ENCODE results near the gene RBM43.
"Not testable (repeated sequence)": the region's sequence is repeated elsewhere in the genome, so short reads cannot be mapped to it uniquely, and the experiment has no call there.

Gene RBM43

GRCh38 chr2:151299920-151300539 is 38.4 kb upstream of the RBM43 start:
- H3K27ac ChIP-seq = no peak overlapping the region
- no peaks in the 10 kb centered on the region for H3K27me3 ChIP-seq (replicated peaks)
- DNase-seq = no peak
- no peak overlapping the region for H3K4me3 ChIP-seq (ENCODE audit: low read depth, low read length)
- in situ Hi-C loops (cut with HindIII; ENCODE audit: low pct_ligation_motif_present, low sequenced_read_pairs) = no loop called here
- TF ChIP-seq CTCF (IDR thresholded peaks at IDR 0.05; ENCODE audit: low read depth, low read length, missing control alignments) = no peak
- H3K36me3 ChIP-seq (replicated peaks) = no peaks in the 10 kb centered on the region

GRCh38 chr2:151297882-151298281 is 36.2 kb upstream of the RBM43 start:
- H3K36me3 ChIP-seq (replicated peaks) = no peaks in the 10 kb centered on the region
- H3K27me3 ChIP-seq (replicated peaks) = no peaks in the 10 kb centered on the region
- H3K4me3 ChIP-seq (ENCODE audit: low read depth, low read length) = no peak overlapping the region
- no peak for TF ChIP-seq CTCF (IDR thresholded peaks at IDR 0.05; ENCODE audit: low read depth, low read length, missing control alignments)
- in situ Hi-C loops (cut with HindIII; ENCODE audit: low pct_ligation_motif_present, low sequenced_read_pairs) = no loop called here
- no peak overlapping the region for H3K27ac ChIP-seq
- no peak for DNase-seq

GRCh38 chr2:151295926-151296325 is 34.3 kb upstream of the RBM43 start:
- H3K36me3 ChIP-seq (replicated peaks); H3K27ac ChIP-seq; DNase-seq; in situ Hi-C loops (cut with HindIII; ENCODE audit: low pct_ligation_motif_present, low sequenced_read_pairs); H3K4me3 ChIP-seq (ENCODE audit: low read depth, low read length); H3K27me3 ChIP-seq (replicated peaks): not testable (repeated sequence)

- Histone ChIP-seq H3K27me3 (replicated peaks) (no peaks in the 10 kb centered on the region), H3K4me3 (ENCODE audit: low read depth, low read length) (no peak overlapping the region), H3K36me3 (replicated peaks) (no peaks in the 10 kb centered on the region), H3K27ac (no peak overlapping the region)
- DNase-seq = no peak
- in situ Hi-C loops (cut with HindIII; ENCODE audit: low pct_ligation_motif_present, low sequenced_read_pairs) = no loop called here
- TF ChIP-seq CTCF (IDR thresholded peaks at IDR 0.05; ENCODE audit: low read depth, low read length, missing control alignments) = no peak
Measured at GRCh38 chr2:151292546-151292945, 30.9 kb upstream of the RBM43 start.

GRCh38 chr2:151292141-151292540 is 30.5 kb upstream of the RBM43 start:
- no peak overlapping the region for H3K27ac ChIP-seq
- no peak for DNase-seq
- no peaks in the 10 kb centered on the region for H3K36me3 ChIP-seq (replicated peaks)
- no peak for TF ChIP-seq CTCF (IDR thresholded peaks at IDR 0.05; ENCODE audit: low read depth, low read length, missing control alignments)
- in situ Hi-C loops (cut with HindIII; ENCODE audit: low pct_ligation_motif_present, low sequenced_read_pairs) = no loop called here
- H3K27me3 ChIP-seq (replicated peaks) = no peaks in the 10 kb centered on the region
- H3K4me3 ChIP-seq (ENCODE audit: low read depth, low read length) = no peak overlapping the region

GRCh38 chr2:151291224-151291623 is 29.6 kb upstream of the RBM43 start:
- Histone ChIP-seq H3K27me3 (replicated peaks) (no peaks in the 10 kb centered on the region), H3K36me3 (replicated peaks) (no peaks in the 10 kb centered on the region), H3K27ac (no peak overlapping the region), H3K4me3 (ENCODE audit: low read depth, low read length) (no peak overlapping the region)
- no peak for TF ChIP-seq CTCF (IDR thresholded peaks at IDR 0.05; ENCODE audit: low read depth, low read length, missing control alignments)
- in situ Hi-C loops (cut with HindIII; ENCODE audit: low pct_ligation_motif_present, low sequenced_read_pairs) = no loop called here
- DNase-seq = no peak
